Uterus (tissue), 4 donors: ENCODE measurements around the gene CYCS. TPM values are rescaled to one million over a fixed set of nuclear protein-coding genes. Genes with fewer than 3 reads are reported as not detected.

ENCODE experiments used
- DNase-seq, 2 donors: peaks; one replicate each; pipeline ENCODE4 v3.0.0-alpha.2; 2019 to 2020
- H3K27ac ChIP-seq, 2 donors: fragments of 200-600 bp; sonication (generic); 1 replicate in 1 of 2; 2 replicates in 1 of 2; pipeline ENCODE4 v1.5.1; 2016 to 2018
- H3K27me3 ChIP-seq, 2 donors: fragments of 200-600 bp; sonication (generic); one replicate each; pipeline ENCODE4 v1.5.1; 2018 to 2019; ENCODE audit warnings: control low read depth in 1 of 2
- H3K36me3 ChIP-seq, 2 donors: fragments of 200-600 bp; sonication (generic); one replicate each; pipeline ENCODE4 v1.5.1; 2019; ENCODE audit warnings: control low read depth in 1 of 2
- H3K4me1 ChIP-seq, 2 donors: fragments of 200-600 bp; sonication (generic); one replicate each; pipeline ENCODE4 v1.5.1; 2018 to 2019; ENCODE audit warnings: control low read depth in 1 of 2
- H3K4me3 ChIP-seq, 2 donors: fragments of 200-600 bp; sonication (generic); 1 replicate in 1 of 2; 2 replicates in 1 of 2; pipeline ENCODE4 v1.5.1; 2018 to 2019; ENCODE audit warnings: mild to moderate bottlenecking in 1 of 2
- H3K9me3 ChIP-seq, 2 donors: fragments of 200-600 bp; sonication (generic); one replicate each; pipeline ENCODE4 v1.5.1; 2019; ENCODE audit warnings: control low read depth in 1 of 2
- CTCF ChIP-seq, 4 experiments: fragments of 200-600 bp in 2 of 4; fragments of 450-650 bp in 2 of 4; sonication (generic) in 2 of 4; IDR thresholded peaks; one replicate each; pipeline ENCODE4 v1.5.1; 2016 to 2019; ENCODE audit warnings: antibody characterized with exemption in 4 of 4, mild to moderate bottlenecking in 2 of 4, moderate library complexity in 1 of 4
- POLR2A ChIP-seq, 2 donors: fragments of 450-650 bp; IDR thresholded peaks; one replicate each; pipeline ENCODE4 v1.6.1; 2016; ENCODE audit warnings: antibody characterized with exemption in 2 of 2, mild to moderate bottlenecking in 1 of 2, moderate library complexity in 1 of 2
- intact Hi-C: fragments of 100-400 bp; cut with DNase I; formaldehyde crosslinking; loops from one replicate; pipeline ENCODE4 v1.15.1; 2023; ENCODE audit warnings: low total_unique reads
- total RNA-seq, 4 donors: library from RNA; depleted of rRNA in 3 of 4; stranded (reverse); fragments of >200 nt in 3 of 4; gene quantifications; one replicate each; pipeline versions ENCODE4 v1.1.0 to v1.2.4, GENCODE V29; 2014 to 2023
- donor health status: DM: yes; HTN: yes; CAD: no.

The CYCS gene
- total RNA-seq, 4 donors from 2014 or later, result 15.4 to 56.6 (median 29.1) TPM

GRCh38 chr7:25149836-25150235 lies 24.8 kb upstream of the CYCS start:
- no peak overlapping the region for H3K4me3 ChIP-seq
- DNase-seq, result no peak
- intact Hi-C loops, result no loop called here
- H3K27me3 ChIP-seq, result no peaks in the 10 kb centered on the region
- no peaks in the 10 kb centered on the region for H3K9me3 ChIP-seq
- no peaks in the 10 kb centered on the region for H3K36me3 ChIP-seq
- peak overlapping the region in 1 of 2 donors; percentile 30 for H3K27ac ChIP-seq
- no peaks in the 10 kb centered on the region for H3K4me1 ChIP-seq
- TF ChIP-seq CTCF (IDR thresholded peaks at IDR 0.05), result no peak
- no peak for TF ChIP-seq POLR2A (IDR thresholded peaks at IDR 0.05)

- DNase-seq, result no peak
- H3K27ac ChIP-seq, result no peak overlapping the region
- H3K4me1 ChIP-seq, result no peaks in the 10 kb centered on the region
- intact Hi-C loops, result no loop called here
- no peaks in the 10 kb centered on the region for H3K36me3 ChIP-seq
- no peak overlapping the region for H3K4me3 ChIP-seq
- no peaks in the 10 kb centered on the region for H3K9me3 ChIP-seq
- H3K27me3 ChIP-seq, result no peaks in the 10 kb centered on the region
- TF ChIP-seq POLR2A (IDR thresholded peaks at IDR 0.05) (no peak), CTCF (IDR thresholded peaks at IDR 0.05) (no peak)
These were observed 23.9 kb upstream of the CYCS start for GRCh38 chr7:25148772-25149575.

DNA sequence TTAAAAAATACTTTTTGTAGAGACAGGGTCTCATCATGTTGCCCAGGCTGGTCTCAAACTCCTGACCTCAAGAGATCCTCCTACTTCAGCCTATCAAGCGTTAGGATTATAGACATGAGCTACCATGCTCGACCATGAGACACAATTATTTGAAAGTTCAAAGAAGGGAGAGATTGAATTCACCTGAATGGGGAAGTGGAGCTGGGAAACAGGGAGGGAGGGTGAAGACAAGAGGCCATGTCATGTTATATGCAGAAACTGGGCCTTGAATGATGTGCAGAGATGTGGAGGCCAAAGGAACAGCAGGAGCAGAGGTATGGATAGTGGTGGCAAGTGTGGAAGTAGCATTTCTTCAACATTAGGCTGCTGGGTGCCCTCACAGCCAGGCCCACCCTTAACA lies 18.7 kb upstream of the CYCS start:
- intact Hi-C loops, result no loop called here
- Histone ChIP-seq H3K27ac (no peak overlapping the region), H3K9me3 (no peaks in the 10 kb centered on the region), H3K4me1 (no peaks in the 10 kb centered on the region), H3K36me3 (no peaks in the 10 kb centered on the region), H3K27me3 (no peaks in the 10 kb centered on the region), H3K4me3 (no peak overlapping the region)
- no peak for DNase-seq
- no peak for TF ChIP-seq POLR2A (IDR thresholded peaks at IDR 0.05)
- TF ChIP-seq CTCF (IDR thresholded peaks at IDR 0.05), result no peak

DNA sequence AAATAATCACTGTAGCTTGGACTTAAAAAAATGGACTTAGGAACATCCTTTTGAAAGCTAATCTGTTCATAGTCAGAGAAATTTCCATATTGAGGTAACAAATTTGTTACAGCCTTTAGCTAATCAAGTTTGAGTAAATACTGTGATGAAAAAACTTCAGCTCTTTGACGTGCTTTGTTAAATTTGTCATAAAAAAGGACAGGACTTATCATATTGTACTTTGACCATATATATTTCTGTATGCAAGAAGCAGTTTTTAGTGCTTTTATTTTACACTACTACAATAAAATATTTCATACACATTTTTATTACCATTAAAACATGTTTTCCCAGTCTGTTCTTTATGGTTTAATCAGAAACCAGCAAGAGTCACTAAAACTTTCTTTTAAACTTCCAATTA lies 14.5 kb upstream of the CYCS start:
- DNase-seq, result no peak
- no peaks in the 10 kb centered on the region for H3K9me3 ChIP-seq

More for the DNA sequence above, 14.5 kb upstream of the CYCS start:
- Histone ChIP-seq H3K4me3 (no peak overlapping the region), H3K36me3 (no peaks in the 10 kb centered on the region), H3K4me1 (no peaks in the 10 kb centered on the region), H3K27ac (no peak overlapping the region), H3K27me3 (no peaks in the 10 kb centered on the region)
- intact Hi-C loops, result no loop called here
- TF ChIP-seq POLR2A (IDR thresholded peaks at IDR 0.05), result no peak
- TF ChIP-seq CTCF (IDR thresholded peaks at IDR 0.05), result no peak
